Effector CD4-positive, alpha-beta T cell (primary cell): ENCODE data around the gene STARD8.
"Not testable (repeated sequence)": the region's sequence is repeated elsewhere in the genome, so short reads cannot be mapped to it uniquely, and the experiment has no call there.

ENCODE experiments used
- DNase-seq: peaks from one replicate; pipeline ENCODE4 v3.0.0-alpha.2; 2020

Gene STARD8

GRCh38 chrX:68718443-68718820, 71.0 kb downstream of the STARD8 start:
- no peak for DNase-seq

- no peak for DNase-seq
Observed at GRCh38 chrX:68719181-68719903, 71.9 kb downstream of the STARD8 start.

GRCh38 chrX:68719904-68720614, 72.6 kb downstream of the STARD8 start:
- no peak for DNase-seq

- no peak for DNase-seq
Observed at GRCh38 chrX:68720851-68721250, 73.4 kb downstream of the STARD8 start.

GRCh38 chrX:68721546-68721945, 74.1 kb downstream of the STARD8 start:
- DNase-seq = no peak

- no peak for DNase-seq
Observed at GRCh38 chrX:68721991-68722860, 74.8 kb downstream of the STARD8 start.

- DNase-seq = no peak
Observed at GRCh38 chrX:68723491-68724155, 76.2 kb downstream of the STARD8 start.

- no peak for DNase-seq
Observed at GRCh38 chrX:68724531-68725020, 77.1 kb downstream of the STARD8 start.

GRCh38 chrX:68725756-68726365, 78.4 kb downstream of the STARD8 start:
- DNase-seq = no peak

GRCh38 chrX:68726366-68726765, 78.9 kb downstream of the STARD8 start:
- DNase-seq = no peak

- no peak for DNase-seq
Observed at GRCh38 chrX:68727696-68728095, 80.2 kb downstream of the STARD8 start.

GRCh38 chrX:68728186-68728585, 80.7 kb downstream of the STARD8 start:
- no peak for DNase-seq

- DNase-seq = no peak
Observed at GRCh38 chrX:68731254-68731653, 83.8 kb downstream of the STARD8 start.

- peak; percentile 52 for DNase-seq
Observed at GRCh38 chrX:68732906-68733493, 85.5 kb downstream of the STARD8 start.

GRCh38 chrX:68735266-68735665, 87.8 kb downstream of the STARD8 start:
- DNase-seq = no peak

- DNase-seq = not testable (repeated sequence)
Observed at GRCh38 chrX:68741864-68742263, 94.4 kb downstream of the STARD8 start.

- no peak for DNase-seq
Observed at GRCh38 chrX:68743754-68744153, 96.3 kb downstream of the STARD8 start.

- no peak for DNase-seq
Observed at GRCh38 chrX:68746988-68747387, 99.5 kb downstream of the STARD8 start.

- no peak for DNase-seq
Observed at GRCh38 chrX:68748030-68748429, 100.6 kb downstream of the STARD8 start.

GRCh38 chrX:68749426-68749825, 102.0 kb downstream of the STARD8 start:
- no peak for DNase-seq

GRCh38 chrX:68750316-68750715, 102.8 kb downstream of the STARD8 start:
- no peak for DNase-seq

GRCh38 chrX:68751372-68751771, 103.9 kb downstream of the STARD8 start:
- no peak for DNase-seq
